Parathyroid adenoma (tissue), 2 donors: ENCODE measurements around the gene PIEZO2.

ENCODE experiments used
- H2AFZ ChIP-seq: fragments of 300-600 bp; sonication (generic); one replicate; pipeline ENCODE4 v1.7.0; 2017; ENCODE audit warnings: antibody characterized with exemption, mild to moderate bottlenecking
- H3K27ac ChIP-seq: fragments of 300-600 bp; sonication (generic); one replicate; pipeline ENCODE4 v1.7.0; 2017
- H3K27me3 ChIP-seq: fragments of 300-600 bp; sonication (generic); one replicate; pipeline ENCODE4 v1.7.0; 2017; ENCODE audit warnings: low read length; ENCODE audit not compliant: control insufficient read depth, insufficient read depth
- H3K36me3 ChIP-seq: fragments of 300-600 bp; sonication (generic); one replicate; pipeline ENCODE4 v1.7.0; 2017; ENCODE audit warnings: low read length; ENCODE audit not compliant: control insufficient read depth, insufficient read depth
- H3K4me1 ChIP-seq: fragments of 300-600 bp; sonication (generic); one replicate; pipeline ENCODE4 v1.7.0; 2017; ENCODE audit warnings: control low read depth
- H3K4me2 ChIP-seq: fragments of 300-600 bp; sonication (generic); one replicate; pipeline ENCODE4 v1.7.0; 2017; ENCODE audit warnings: low read length
- H3K4me3 ChIP-seq: fragments of 300-600 bp; sonication (generic); one replicate; pipeline ENCODE4 v1.7.0; 2017; ENCODE audit warnings: low read depth, low read length
- H3K79me2 ChIP-seq: fragments of 300-600 bp; sonication (generic); one replicate; pipeline ENCODE4 v1.7.0; 2017; ENCODE audit warnings: control low read depth
- H3K9ac ChIP-seq: fragments of 300-600 bp; sonication (generic); one replicate; pipeline ENCODE4 v1.7.0; 2017; ENCODE audit warnings: mild to moderate bottlenecking
- H3K9me3 ChIP-seq: fragments of 300-600 bp; sonication (generic); one replicate; pipeline ENCODE4 v1.7.0; 2017; ENCODE audit warnings: low read length; ENCODE audit not compliant: control insufficient read depth
- TF ChIP-seq, protein P1 (sequence below): fragments of 300-600 bp; sonication (generic); IDR thresholded peaks from one replicate; pipeline ENCODE4 v1.7.0; 2017; ENCODE audit warnings: antibody characterized with exemption, mild to moderate bottlenecking
- donor health status: primary hyperparathyroidism.

Gene PIEZO2

DNA sequence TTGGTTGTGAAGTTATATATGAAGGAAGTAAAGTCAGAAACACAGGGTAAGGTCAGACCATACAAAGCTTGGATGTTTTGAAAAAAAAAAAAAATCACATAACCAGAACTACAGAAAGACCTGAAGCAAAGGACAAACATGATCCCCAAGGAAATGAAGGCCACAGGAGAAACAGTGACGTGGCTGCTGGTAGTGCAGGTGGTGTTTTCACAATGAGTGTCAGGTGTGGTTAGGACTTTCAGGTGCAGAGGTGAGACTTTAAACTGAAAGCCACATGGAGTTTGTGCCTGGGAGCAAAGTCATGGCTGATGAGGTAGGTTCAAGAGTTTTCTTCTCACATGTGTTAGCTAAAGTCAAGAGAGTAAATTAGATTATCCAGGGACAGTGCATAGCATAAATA is 270.7 kb downstream of the PIEZO2 start:
- Histone ChIP-seq H3K4me1 (no peaks in the 10 kb centered on the region), H2AFZ (no peak overlapping the region), H3K9ac (no peak overlapping the region), H3K36me3 (no peaks in the 10 kb centered on the region), H3K79me2 (no peaks in the 10 kb centered on the region), H3K9me3 (no peaks in the 10 kb centered on the region), H3K27me3 (no peaks in the 10 kb centered on the region), H3K4me2 (no peak overlapping the region), H3K4me3 (no peak overlapping the region), H3K27ac (no peak overlapping the region)
- TF ChIP-seq, protein P1, sequence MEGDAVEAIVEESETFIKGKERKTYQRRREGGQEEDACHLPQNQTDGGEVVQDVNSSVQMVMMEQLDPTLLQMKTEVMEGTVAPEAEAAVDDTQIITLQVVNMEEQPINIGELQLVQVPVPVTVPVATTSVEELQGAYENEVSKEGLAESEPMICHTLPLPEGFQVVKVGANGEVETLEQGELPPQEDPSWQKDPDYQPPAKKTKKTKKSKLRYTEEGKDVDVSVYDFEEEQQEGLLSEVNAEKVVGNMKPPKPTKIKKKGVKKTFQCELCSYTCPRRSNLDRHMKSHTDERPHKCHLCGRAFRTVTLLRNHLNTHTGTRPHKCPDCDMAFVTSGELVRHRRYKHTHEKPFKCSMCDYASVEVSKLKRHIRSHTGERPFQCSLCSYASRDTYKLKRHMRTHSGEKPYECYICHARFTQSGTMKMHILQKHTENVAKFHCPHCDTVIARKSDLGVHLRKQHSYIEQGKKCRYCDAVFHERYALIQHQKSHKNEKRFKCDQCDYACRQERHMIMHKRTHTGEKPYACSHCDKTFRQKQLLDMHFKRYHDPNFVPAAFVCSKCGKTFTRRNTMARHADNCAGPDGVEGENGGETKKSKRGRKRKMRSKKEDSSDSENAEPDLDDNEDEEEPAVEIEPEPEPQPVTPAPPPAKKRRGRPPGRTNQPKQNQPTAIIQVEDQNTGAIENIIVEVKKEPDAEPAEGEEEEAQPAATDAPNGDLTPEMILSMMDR: no peak

DNA sequence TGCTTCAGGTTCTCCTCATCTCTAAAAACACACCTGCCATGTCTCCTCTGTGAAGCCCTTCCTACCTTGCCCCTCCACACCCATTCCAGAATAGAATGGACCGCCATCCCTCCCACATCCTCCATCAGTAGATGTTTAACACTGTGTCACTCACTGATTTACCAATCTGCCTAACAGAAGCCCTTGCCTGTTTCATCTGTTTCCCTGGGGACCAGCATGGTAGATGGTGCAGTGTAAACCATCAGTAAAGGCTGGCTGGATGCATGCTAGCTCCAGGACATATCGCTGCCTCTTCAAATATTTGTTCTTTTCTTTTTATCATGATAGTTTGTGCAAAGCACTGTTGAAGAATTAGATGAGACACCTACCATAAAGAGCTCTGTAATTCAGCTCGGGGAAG is 271.4 kb downstream of the PIEZO2 start:
- TF ChIP-seq, protein P1: no peak

DNA sequence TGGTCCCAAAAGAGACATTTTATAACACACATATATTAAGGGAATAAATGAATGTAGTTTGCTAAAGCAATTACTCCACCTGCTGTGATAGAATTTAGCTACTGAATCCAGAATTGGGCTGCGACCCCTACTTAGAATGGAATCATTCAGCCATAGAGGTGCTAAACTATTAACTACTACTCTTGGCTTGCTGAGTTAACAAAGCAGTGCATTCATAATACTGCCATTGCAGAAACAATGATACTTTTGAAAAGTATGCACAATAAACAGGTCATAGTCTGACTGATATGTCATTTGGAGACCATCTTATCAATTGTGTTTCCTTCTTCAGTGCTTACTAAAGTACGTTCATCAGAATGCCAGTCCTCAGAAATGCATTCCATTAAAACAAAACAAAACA is 273.6 kb downstream of the PIEZO2 start:
- H3K79me2 ChIP-seq: no peaks in the 10 kb centered on the region
- no peak overlapping the region for H3K4me2 ChIP-seq
- no peaks in the 10 kb centered on the region for H3K4me1 ChIP-seq
- no peak overlapping the region for H3K4me3 ChIP-seq
- H2AFZ ChIP-seq: no peak overlapping the region
- no peaks in the 10 kb centered on the region for H3K9me3 ChIP-seq
- H3K9ac ChIP-seq: no peak overlapping the region
- no peaks in the 10 kb centered on the region for H3K27me3 ChIP-seq
- TF ChIP-seq, protein P1: no peak
- no peaks in the 10 kb centered on the region for H3K36me3 ChIP-seq
- no peak overlapping the region for H3K27ac ChIP-seq

More for the DNA sequence above, 271.4 kb downstream of the PIEZO2 start:
- Histone ChIP-seq H3K27ac (no peak overlapping the region), H3K9me3 (no peaks in the 10 kb centered on the region), H3K9ac (no peak overlapping the region), H3K36me3 (no peaks in the 10 kb centered on the region), H2AFZ (no peak overlapping the region), H3K4me2 (no peak overlapping the region), H3K4me1 (no peaks in the 10 kb centered on the region), H3K79me2 (no peaks in the 10 kb centered on the region), H3K27me3 (no peaks in the 10 kb centered on the region), H3K4me3 (no peak overlapping the region)

DNA sequence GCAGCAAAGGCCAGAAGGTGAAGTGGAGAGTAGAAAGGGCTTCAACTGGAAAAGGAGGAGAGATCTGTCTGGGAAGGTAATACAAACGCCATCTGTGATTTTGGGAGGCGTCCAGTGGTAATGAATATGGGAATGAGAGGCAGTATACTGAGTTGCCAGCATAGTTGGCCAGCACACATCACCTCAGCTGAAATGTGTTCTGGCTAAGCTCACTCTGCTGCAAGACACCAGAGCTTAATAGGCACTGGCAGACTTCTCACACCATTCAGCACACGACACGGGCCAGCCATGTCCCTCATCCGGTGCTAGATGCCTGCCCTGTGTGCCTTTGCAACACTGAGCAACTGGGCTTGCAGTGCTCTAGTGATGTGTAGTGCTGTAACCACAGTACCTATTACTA is 277.1 kb downstream of the PIEZO2 start:
- Histone ChIP-seq H3K9ac (no peak overlapping the region), H3K36me3 (no peaks in the 10 kb centered on the region), H3K4me2 (no peak overlapping the region), H3K4me3 (no peak overlapping the region), H3K79me2 (no peaks in the 10 kb centered on the region), H3K27me3 (no peaks in the 10 kb centered on the region), H2AFZ (no peak overlapping the region), H3K27ac (no peak overlapping the region), H3K9me3 (no peaks in the 10 kb centered on the region), H3K4me1 (no peaks in the 10 kb centered on the region)
- TF ChIP-seq, protein P1: no peak

DNA sequence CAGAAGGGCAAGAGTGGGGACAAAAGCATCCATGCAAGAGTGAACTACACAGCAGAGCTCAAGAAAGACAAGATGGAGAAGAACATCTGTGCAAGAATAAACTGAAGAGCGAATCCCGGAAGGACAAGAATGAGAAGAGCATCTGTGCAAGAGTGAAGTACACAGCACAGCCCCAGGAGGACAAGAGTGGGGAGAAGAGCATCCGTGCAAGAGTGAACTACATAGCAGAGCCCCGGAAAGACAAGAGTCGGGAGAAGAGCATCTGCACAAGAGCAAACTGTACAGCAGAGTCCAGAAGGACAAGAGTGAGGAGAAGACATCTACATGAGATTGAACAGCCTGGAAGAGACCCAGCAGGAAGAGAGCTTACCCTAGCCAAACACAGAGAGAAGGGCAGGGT is 284.6 kb downstream of the PIEZO2 start:
- Histone ChIP-seq H3K36me3 (no peaks in the 10 kb centered on the region), H3K4me2 (no peak overlapping the region), H3K9me3 (no peaks in the 10 kb centered on the region), H2AFZ (no peak overlapping the region), H3K4me3 (no peak overlapping the region), H3K9ac (no peak overlapping the region), H3K27me3 (no peaks in the 10 kb centered on the region), H3K27ac (no peak overlapping the region), H3K4me1 (no peaks in the 10 kb centered on the region), H3K79me2 (no peaks in the 10 kb centered on the region)
- TF ChIP-seq, protein P1: no peak
